Prostate gland (tissue), 2 donors: ENCODE results near the gene MUC5AC.

Experiments
- CTCF ChIP-seq, 4 experiments: fragments of 200-600 bp in 2 of 4; fragments of 450-650 bp in 2 of 4; sonication (generic) in 2 of 4; IDR thresholded peaks; 1 replicate in 3 of 4; 2 replicates in 1 of 4; pipeline ENCODE4 v1.5.1; 2016 to 2019; ENCODE audit warnings: antibody characterized with exemption in 4 of 4, mild to moderate bottlenecking in 2 of 4, moderate library complexity in 2 of 4
- POLR2AphosphoS5 ChIP-seq: sonication (generic); formaldehyde crosslinking; IDR thresholded peaks from one replicate; pipeline ENCODE4 v1.6.1; 2017; ENCODE audit warnings: antibody characterized with exemption

- TF ChIP-seq POLR2AphosphoS5 (no peak), CTCF (IDR thresholded peaks at IDR 0.05) (no peak)
Observed at GRCh38 chr11:1121331-1121812, 36.4 kb upstream of the MUC5AC start.
